Testis (tissue), 2 donors: ENCODE measurements around the gene ITGA11.

Experiments used
- POLR2A ChIP-seq: fragments of 450-650 bp; IDR thresholded peaks from one replicate; pipeline ENCODE4 v1.6.1; 2017; ENCODE audit warnings: antibody characterized with exemption, mild to moderate bottlenecking, moderate library complexity
- TF ChIP-seq, protein P1 (sequence below), 3 experiments: fragments of 450-650 bp in 2 of 3; fragments of 200-600 bp in 1 of 3; sonication (generic) in 1 of 3; IDR thresholded peaks; one replicate each; pipeline ENCODE4 v1.5.1; 2016 to 2019; ENCODE audit warnings: antibody characterized with exemption in 3 of 3, mild to moderate bottlenecking in 2 of 3, moderate library complexity in 1 of 3

DNA sequence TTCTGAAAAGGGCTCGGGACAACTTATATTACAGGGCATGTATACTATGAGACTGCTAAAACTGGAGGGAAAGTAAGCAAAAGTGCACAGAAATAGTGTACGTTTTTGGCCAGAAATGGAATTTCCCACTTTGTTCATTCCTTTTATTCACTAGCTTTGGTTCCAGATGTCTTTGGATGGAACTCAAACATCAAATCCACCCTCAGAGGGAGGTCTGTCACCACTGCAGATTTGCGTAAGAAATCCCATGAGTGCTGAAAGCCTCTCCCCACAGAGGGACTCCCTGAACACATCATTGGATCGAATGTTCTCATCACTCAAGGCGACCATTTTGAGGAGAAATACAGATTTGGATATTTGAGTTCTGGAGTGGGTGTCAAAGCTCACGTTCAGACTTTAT lies 82.8 kb downstream of the ITGA11 start:
- TF ChIP-seq, protein P1, sequence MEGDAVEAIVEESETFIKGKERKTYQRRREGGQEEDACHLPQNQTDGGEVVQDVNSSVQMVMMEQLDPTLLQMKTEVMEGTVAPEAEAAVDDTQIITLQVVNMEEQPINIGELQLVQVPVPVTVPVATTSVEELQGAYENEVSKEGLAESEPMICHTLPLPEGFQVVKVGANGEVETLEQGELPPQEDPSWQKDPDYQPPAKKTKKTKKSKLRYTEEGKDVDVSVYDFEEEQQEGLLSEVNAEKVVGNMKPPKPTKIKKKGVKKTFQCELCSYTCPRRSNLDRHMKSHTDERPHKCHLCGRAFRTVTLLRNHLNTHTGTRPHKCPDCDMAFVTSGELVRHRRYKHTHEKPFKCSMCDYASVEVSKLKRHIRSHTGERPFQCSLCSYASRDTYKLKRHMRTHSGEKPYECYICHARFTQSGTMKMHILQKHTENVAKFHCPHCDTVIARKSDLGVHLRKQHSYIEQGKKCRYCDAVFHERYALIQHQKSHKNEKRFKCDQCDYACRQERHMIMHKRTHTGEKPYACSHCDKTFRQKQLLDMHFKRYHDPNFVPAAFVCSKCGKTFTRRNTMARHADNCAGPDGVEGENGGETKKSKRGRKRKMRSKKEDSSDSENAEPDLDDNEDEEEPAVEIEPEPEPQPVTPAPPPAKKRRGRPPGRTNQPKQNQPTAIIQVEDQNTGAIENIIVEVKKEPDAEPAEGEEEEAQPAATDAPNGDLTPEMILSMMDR (IDR thresholded peaks at IDR 0.05) = no peak
- TF ChIP-seq POLR2A = no peak
